GM19351 (cell line): ENCODE results near the gene HNRNPR.
A peak's percentile ranks its signal among the peaks of the same experiment; 100 is the strongest.

Source experiments
- ATAC-seq: cut with Tn5 transposase; IDR thresholded peaks from one replicate; pipeline ENCODE4 v1.9.1; 2021; ENCODE audit warnings: mild to moderate bottlenecking, moderate library complexity; ENCODE audit not compliant: unreplicated experiment

HNRNPR gene

DNA sequence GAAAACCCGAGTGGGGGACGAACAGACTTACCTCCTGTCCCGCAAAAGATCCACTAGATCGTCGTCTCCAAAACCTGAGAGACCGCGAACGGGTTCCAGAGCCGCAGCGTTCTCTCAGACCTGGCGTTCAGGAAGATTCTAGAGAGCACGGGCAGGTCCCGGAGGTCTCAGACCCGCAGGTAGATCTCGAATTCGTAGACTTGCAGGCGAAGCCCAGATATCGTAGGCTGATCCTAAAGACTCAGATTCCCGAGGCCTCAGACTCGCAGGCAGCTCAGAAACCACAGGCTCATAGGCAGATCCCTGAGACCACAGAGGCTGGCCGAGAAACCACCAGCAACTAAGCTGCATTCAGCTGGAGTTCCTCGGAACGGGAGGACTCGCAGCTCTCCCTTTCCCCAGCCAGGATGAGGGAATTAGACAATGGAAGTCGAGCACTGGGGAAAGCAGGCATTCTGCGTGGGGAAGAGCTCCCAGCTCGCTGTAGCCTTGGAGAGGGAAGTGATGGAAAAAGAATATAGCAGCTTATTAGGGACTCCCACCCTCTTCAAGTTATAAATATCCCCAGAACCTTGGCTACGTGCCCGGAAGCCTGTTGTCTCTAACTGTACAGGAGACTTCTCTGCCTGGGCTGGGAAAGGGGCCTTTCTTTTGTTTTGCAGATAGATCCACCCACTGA lies 25.4 kb upstream of the HNRNPR start, which contains the start of gene ZNF436:
Gene ZNF436 (minus strand): TSS at position 502 of the 679 bp plus-strand sequence. CDS start 1,831 bp downstream, outside the sequence.
- ATAC-seq: no peak

DNA sequence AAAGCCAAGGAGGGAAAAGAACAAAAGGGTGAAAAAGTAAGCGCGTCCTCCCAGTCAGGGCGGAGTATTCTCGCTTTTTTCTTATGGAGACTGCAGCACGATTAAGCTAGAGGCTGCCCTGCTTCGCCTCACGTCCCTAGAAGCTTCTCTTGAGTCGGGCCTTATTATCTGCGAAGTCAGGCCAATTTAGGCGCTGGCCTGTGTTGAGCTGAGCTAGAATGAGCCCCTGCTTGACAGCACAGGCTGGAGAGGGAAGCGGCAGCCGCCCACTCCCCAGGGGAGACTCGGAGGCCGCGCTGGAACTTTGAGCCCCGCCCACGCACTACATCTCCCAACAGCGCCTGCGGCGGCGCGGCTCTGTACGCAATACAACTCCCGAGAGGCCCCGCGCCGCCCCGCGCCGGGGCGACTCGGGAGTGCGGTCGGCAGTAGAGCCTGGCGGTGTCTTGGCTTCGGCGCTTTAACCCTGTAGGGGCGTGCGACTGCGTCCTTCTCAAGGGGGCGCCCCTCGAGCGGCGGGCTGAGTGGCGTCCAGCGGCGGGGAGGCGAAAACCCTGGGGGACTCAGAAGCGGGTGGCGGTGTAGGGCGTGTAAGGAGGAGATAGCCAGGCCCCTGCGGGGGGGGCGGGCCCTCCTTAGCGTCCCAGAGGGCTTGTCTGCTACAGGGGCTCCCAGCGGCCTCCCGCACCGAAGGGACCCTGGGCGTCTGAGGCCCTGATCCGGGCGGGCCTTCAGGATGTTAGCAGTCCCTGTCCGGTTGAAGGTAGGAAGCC lies 24.7 kb upstream of the HNRNPR start:
- peak; percentile 62 for ATAC-seq

GRCh38 chr1:23367791-23368561 lies 23.9 kb upstream of the HNRNPR start:
- peak; percentile 91 for ATAC-seq

- ATAC-seq: no peak
Measured at GRCh38 chr1:23367451-23367790, 23.3 kb upstream of the HNRNPR start.

DNA sequence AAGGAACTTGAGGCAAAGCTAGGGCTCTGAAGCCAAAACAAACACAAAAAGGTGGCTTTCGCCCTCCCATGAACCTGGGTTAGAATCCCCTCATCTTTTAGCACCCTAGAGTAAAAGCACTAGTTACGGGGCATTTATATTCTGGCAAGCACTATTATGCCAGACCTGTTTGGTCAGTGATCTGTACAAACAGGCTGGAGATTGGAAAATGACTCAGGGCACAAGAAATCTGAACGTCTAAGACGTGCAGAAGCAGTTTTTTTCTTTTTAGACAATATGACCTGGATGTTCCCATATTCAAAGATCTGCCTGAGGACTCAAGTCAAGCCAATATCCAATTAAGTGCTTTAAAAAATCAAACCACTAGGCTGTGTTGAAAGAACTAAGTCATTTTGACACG lies 22.5 kb upstream of the HNRNPR start:
- ATAC-seq: no peak

DNA sequence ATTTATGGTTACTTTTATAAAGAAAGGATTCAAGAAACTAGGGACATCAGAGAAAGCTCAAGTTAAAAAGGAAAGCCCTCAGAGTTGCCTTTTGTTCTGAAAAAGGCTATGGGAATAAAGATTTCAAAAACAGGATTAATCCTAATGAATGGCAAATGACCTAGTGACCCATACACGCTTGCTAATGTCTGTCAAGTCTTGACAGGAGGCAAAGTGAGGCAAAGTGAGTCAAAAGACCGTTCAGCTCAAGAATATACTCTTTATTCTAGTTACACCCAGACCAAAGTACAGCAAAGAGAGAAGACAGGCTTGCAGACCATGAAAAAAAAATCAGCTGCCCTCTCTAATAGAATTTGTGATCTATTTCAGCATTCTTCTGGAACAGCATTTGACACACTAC lies 22.1 kb upstream of the HNRNPR start:
- ATAC-seq: no peak

DNA sequence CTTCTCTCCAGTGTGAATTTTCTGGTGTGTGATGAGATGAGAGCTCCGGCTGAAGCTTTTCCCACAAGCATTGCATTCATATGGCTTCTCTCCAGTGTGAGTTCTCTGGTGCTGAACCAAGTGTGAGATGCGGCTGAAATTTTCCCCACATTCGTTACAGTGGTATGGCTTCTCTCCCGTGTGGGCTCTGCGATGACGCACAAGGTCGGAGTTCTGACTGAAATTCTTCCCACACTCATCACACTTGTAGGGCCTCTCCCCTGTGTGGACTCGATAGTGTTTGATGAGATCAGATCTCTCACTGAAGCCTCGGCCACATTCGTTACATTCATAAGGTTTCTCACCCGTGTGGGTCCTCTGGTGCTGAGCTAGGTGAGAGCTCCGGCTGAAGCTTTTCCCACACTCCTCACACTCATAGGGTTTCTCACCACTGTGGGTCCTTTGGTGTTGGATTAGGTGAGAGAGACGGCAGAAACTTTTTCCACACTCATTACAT lies 18.2 kb upstream of the HNRNPR start:
- no peak for ATAC-seq

DNA sequence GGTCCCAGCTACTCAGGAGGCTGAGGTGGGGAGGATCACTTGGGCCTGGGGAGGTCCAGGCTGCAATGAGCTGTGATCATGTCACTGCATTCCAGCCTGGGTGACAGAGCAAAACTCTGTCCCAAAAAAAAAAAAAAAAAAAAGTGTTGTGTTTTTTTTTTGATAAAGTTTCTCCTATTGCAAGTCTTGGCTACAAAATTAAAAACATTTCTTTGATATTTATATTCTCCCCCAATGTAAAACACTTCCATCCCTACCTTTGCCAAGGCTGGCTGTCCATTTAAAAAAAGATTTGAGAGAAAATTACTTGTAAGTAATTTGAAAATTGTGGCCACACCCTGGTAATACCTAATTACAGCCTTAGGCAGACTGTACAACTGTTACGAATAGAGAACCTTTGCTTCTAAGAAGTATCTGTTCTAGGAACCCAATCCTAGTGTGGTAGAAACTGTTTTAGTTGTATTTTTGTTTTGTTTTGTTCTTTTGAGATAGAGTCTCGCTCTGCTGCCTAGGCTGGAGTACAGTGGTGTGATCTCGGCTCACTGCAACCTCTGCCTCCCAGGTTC lies 14.3 kb upstream of the HNRNPR start:
- ATAC-seq: no peak

DNA sequence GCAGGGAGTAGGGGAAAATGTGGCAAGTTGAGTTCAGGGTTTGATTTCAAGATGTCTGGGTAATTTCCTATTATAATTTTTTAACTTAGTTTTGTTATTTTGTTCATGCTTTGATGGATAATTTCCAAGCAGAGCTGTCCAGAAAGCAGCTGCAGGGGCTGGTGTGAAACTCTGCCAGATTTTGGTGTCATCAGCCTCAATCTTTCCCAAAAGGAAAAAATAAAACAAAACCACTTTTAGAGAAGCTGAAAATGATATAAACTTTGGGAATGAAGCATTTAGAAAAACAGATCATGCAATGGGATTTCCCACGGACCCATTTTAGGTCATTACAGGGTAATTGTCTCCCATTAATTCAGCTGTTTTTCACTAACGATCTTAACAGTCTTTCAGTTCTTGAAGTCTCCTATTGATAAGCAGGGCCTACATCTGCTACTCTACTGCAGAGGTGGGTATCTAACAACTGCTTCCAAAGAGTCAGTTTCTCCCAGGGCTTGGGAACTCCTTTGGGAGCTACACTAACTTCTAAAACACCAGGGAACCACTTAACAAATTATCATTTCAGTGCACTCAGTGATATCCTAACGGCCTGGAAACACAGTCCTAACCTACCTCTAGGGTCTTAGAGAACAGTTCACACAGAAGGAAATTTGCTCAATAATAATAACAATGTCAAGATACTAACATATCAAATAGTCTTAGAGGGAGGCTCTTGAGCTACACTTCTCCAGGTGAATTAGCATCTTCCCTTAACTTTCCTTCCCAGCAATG lies 13.2 kb upstream of the HNRNPR start:
- ATAC-seq: no peak

GRCh38 chr1:23356471-23357137 lies 12.5 kb upstream of the HNRNPR start:
- no peak for ATAC-seq

DNA sequence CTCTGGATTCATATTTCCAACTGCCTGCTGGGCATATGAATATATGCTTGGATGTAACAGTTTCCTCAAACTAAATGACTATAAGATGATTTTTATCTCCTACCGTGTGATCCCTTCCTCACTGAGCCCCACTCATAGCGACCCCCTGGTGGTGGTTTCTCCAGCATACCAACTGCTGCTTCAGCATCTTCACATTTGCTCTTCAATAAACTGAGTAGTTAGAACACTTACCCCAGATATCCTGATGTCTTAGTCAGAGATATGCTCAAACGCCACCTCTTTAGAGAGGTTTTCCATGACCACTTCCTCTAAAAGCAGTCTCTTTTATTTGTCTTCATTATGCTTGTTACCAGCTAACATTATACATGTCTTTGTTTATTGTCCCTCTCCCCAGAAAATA lies 10.2 kb upstream of the HNRNPR start:
- ATAC-seq: no peak

GRCh38 chr1:23352096-23352695 lies 8.1 kb upstream of the HNRNPR start:
- no peak for ATAC-seq

GRCh38 chr1:23345920-23346319 lies 1.8 kb upstream of the HNRNPR start:
- ATAC-seq: no peak

DNA sequence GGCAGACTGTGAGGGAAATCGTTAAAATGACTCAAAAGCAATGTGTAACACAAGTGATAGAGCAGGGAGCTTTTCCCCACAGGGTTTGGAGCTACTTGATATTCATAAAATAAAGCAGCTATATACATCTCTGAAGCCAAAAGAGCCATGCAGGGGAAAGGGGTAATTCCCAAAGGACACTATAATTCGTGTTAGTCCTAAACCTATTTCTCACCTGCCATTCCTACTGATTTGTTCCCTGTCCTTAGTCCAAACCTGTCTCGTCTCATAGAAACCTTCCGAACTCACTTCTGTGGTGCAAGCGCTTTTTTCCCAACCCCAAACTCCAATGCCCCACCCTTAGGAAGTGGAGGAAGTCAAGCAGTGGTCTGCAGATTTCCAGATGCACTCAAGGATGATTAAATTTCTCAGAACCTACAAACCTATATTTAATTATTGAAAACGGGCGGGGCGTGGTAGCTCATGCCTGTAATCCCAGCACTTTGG lies 946 bp upstream of the HNRNPR start:
- ATAC-seq: no peak

DNA sequence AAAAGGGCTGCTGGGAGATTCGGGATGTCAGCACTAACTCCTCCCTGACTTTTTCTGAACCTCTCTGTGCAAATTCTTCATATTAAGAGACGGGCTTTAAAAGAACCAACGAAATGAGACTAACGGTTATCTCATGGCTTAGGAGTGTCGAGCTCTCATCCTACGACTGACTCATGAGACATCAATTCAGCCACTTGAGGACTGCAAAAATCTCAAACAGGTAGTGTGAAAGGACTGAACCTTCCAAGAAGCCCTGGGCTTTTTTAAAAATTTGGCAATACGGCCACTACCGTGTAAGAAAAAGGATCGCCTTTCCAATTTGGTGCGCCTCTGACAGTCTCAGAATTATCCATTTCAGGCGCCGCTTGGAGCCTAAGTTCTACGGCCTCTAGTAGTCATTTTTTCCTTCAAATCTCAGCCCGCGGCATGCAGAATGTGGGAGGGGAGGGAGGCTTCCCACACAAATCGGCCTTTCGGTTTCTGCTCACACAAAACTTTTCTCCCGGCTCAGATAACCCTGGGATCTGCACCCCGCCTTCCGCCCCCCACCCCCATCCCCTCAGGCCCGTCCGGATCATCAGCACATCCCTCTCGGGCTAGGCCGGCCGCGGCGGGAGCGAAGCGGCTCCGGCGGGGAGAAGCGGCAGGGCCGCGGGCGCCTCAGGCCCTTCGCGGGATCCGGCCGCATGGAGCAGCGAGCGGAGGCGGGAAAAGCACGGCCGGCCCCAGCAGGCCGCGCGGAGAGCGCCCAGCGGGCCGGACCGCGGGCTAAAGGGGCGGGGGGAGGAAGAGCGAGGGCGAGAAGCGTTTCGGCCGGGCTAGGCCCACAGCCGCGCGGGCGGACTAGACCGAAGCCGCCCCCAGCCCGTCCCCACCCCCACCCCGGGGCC lies 618 bp downstream of the HNRNPR start:
- peak; percentile 21 for ATAC-seq

DNA sequence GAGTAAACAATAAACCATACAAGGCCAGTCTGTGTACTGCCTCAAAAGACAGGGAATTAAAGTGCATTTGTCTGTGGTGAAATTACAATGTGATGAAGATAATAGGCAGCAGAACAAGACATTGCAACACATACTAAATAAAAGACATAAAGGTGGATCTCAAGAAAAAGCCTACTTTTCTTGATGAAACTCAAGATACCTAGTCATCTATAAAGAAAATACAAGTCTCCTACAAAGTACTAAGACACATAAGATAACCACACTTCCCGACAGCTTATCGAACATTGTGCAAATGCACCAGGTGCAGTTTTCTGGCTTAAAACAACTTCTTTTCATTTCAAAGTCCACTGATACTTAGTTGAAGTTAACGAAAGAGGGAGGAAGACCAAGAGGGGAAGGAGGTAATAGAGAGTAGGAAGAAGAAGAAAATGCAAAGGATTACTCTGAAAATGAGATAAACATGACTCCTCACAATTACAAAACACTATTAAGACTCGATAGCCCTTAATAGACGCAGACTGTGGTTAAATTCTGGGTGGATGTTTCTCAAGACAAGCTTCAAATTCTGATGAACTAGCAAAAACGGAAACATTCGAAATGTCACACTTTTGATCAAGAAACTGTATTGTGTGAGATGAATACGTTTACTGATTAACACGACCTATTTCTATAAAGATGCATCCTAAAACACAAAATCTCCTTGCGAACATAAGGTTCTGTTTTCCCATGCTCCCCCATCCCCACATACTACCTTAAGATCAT lies 2.0 kb downstream of the HNRNPR start:
- ATAC-seq: no peak

GRCh38 chr1:23339632-23340031 lies 4.5 kb downstream of the HNRNPR start:
- no peak for ATAC-seq

GRCh38 chr1:23337869-23338268 lies 6.2 kb downstream of the HNRNPR start:
- no peak for ATAC-seq
